HL-60 (cell line): ENCODE results near the gene CIRBP.

Source experiments
- TF ChIP-seq, protein P1 (sequence below): IDR thresholded peaks from 2 replicates; pipeline ENCODE4 v1.6.1; 2012; ENCODE audit warnings: low read depth; ENCODE audit not compliant: insufficient replicate concordance
- TF ChIP-seq, protein P2 (sequence below): IDR thresholded peaks from one replicate; pipeline ENCODE4 v1.5.1; 2011; ENCODE audit warnings: low read length, control low read depth, inconsistent platforms; ENCODE audit not compliant: insufficient read depth

DNA sequence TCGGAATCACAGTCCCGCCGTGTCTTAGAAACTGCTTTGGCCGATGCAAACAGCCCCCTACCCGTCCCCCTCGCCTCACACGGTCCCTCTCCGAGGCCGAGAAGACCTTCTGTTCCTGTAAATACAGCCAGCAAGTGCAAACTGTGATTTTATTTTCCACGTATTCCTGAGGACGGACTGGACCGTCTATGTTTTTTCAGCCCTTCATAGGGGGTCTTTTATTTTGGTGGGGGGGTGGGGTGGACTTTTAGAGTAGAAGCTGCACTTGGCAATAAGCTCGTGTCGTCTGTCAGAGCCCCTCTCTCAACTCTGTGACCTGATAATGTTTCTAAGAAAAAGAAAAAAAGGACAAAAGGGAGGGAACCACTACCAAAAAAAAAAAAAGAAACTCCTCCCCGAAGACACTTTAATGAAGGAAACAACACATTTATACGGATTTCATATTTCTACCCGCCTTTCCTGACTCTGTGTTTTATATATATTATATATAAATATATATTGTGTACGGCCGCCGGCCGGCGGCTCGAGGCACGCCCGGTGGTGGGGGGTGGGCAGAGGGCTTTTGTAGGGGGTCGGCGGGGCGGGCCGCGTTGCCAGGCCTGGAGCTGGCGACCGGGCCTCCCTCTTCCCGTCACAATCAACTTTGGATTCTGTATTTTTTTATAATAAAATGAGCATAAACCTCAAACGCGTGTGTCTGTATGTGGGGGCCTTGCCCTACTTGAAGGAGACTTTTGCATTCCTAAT, 31.8 kb downstream of the CIRBP start:
- TF ChIP-seq, protein P1, sequence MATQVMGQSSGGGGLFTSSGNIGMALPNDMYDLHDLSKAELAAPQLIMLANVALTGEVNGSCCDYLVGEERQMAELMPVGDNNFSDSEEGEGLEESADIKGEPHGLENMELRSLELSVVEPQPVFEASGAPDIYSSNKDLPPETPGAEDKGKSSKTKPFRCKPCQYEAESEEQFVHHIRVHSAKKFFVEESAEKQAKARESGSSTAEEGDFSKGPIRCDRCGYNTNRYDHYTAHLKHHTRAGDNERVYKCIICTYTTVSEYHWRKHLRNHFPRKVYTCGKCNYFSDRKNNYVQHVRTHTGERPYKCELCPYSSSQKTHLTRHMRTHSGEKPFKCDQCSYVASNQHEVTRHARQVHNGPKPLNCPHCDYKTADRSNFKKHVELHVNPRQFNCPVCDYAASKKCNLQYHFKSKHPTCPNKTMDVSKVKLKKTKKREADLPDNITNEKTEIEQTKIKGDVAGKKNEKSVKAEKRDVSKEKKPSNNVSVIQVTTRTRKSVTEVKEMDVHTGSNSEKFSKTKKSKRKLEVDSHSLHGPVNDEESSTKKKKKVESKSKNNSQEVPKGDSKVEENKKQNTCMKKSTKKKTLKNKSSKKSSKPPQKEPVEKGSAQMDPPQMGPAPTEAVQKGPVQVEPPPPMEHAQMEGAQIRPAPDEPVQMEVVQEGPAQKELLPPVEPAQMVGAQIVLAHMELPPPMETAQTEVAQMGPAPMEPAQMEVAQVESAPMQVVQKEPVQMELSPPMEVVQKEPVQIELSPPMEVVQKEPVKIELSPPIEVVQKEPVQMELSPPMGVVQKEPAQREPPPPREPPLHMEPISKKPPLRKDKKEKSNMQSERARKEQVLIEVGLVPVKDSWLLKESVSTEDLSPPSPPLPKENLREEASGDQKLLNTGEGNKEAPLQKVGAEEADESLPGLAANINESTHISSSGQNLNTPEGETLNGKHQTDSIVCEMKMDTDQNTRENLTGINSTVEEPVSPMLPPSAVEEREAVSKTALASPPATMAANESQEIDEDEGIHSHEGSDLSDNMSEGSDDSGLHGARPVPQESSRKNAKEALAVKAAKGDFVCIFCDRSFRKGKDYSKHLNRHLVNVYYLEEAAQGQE: no peak
- TF ChIP-seq, protein P2, sequence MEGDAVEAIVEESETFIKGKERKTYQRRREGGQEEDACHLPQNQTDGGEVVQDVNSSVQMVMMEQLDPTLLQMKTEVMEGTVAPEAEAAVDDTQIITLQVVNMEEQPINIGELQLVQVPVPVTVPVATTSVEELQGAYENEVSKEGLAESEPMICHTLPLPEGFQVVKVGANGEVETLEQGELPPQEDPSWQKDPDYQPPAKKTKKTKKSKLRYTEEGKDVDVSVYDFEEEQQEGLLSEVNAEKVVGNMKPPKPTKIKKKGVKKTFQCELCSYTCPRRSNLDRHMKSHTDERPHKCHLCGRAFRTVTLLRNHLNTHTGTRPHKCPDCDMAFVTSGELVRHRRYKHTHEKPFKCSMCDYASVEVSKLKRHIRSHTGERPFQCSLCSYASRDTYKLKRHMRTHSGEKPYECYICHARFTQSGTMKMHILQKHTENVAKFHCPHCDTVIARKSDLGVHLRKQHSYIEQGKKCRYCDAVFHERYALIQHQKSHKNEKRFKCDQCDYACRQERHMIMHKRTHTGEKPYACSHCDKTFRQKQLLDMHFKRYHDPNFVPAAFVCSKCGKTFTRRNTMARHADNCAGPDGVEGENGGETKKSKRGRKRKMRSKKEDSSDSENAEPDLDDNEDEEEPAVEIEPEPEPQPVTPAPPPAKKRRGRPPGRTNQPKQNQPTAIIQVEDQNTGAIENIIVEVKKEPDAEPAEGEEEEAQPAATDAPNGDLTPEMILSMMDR: no peak
